ENCODE data around the gene HOXA3. TPM values are rescaled to one million over a fixed set of nuclear protein-coding genes. Genes with fewer than 3 reads are reported as not detected.

Gene HOXA3
- total RNA-seq, 8 experiments from 2014 or later, result 1.4 to 38.6 (median 18.7) TPM

GRCh38 chr7:27145165-27145913 is 7.0 kb downstream of the HOXA3 start:
- 10 to 97% (median 79%) methylated on average over 1 to 22 of the region's 47 CpGs; no CpG with 5 or more reads in 4 of the 10 experiments for WGBS, 10 experiments
- Histone ChIP-seq H3K4me3 (peak overlapping the region in 3 of 5 donors; percentile 46 to 63 (median 47)), H3K4me1 (replicated peaks in 1 of 2) (peaks cover 5 to 31% of the 10 kb centered on the region in 2 donors), H3K27ac (peak overlapping the region; percentile 66 to 90)
- no peak for ATAC-seq (replicated peaks in 6 of 8)
- in situ Hi-C loops (cut with MboI; ENCODE audit: low pct_unique_long_range_greater_than_20kb in 2 of 9, low sequenced_read_pairs in 9 of 9, unreplicated experiment in 9 of 9), result loop anchor here in 2 of 9 experiments (10.0 kb wide), 1 partner anchor 291 kb away; no protein-coding TSS in a partner anchor

GRCh38 chr7:27144781-27145164 is 7.6 kb downstream of the HOXA3 start:
- ATAC-seq (replicated peaks in 6 of 8), result no peak
- H3K27ac ChIP-seq, result peak overlapping the region; percentile 66 to 90

GRCh38 chr7:27143950-27144780 is 8.2 kb downstream of the HOXA3 start:
- H3K4me1 ChIP-seq (replicated peaks in 1 of 2), result peaks cover 5 to 24% of the 10 kb centered on the region in 2 donors
- no peak for ATAC-seq (replicated peaks in 6 of 8)
- peak overlapping the region; percentile 46 to 81 (median 63) for H3K4me3 ChIP-seq
- in situ Hi-C loops (cut with MboI; ENCODE audit: low pct_unique_long_range_greater_than_20kb in 2 of 9, low sequenced_read_pairs in 9 of 9, unreplicated experiment in 9 of 9), result loop anchor here in 2 of 9 experiments (10.0 kb wide), 1 partner anchor 289 kb away; no protein-coding TSS in a partner anchor
- 4 to 96% (median 24%) methylated on average over 1 to 30 of the region's 40 CpGs; no CpG with 5 or more reads in 2 of the 10 experiments for WGBS, 10 experiments
- peak overlapping the region; percentile 66 to 90 for H3K27ac ChIP-seq

More at GRCh38 chr7:27144781-27145164, 7.6 kb downstream of the HOXA3 start:
- in situ Hi-C loops (cut with MboI; ENCODE audit: low pct_unique_long_range_greater_than_20kb in 2 of 9, low sequenced_read_pairs in 9 of 9, unreplicated experiment in 9 of 9), result loop anchor here in 2 of 9 experiments (10.0 kb wide), 1 partner anchor 290 kb away; no protein-coding TSS in a partner anchor
- 9 to 15% methylated on average over 4 to 6 of the region's 31 CpGs; no CpG with 5 or more reads in 8 of the 10 experiments for WGBS, 10 experiments
- H3K4me1 ChIP-seq (replicated peaks in 1 of 2), result peaks cover 5 to 28% of the 10 kb centered on the region in 2 donors
- H3K4me3 ChIP-seq, result peak overlapping the region; percentile 3 to 81 (median 47)

- in situ Hi-C loops (cut with MboI; ENCODE audit: low pct_unique_long_range_greater_than_20kb in 2 of 9, low sequenced_read_pairs in 9 of 9, unreplicated experiment in 9 of 9), result loop anchor here in 2 of 9 experiments (10.0 kb wide), 1 partner anchor 288 kb away; no protein-coding TSS in a partner anchor
- peak within 1 kb of the TSS; percentile 92 to 93 for H3K27ac ChIP-seq
- 0 to 89% (median 1%) methylated on average over 8 to 32 of the region's 86 CpGs; no CpG with 5 or more reads in 4 of the 10 experiments for WGBS, 10 experiments
- peaks cover 5 to 15% of the 10 kb centered on the region in 2 donors for H3K4me1 ChIP-seq (replicated peaks in 1 of 2)
- H3K4me3 ChIP-seq, result peak within 1 kb of the TSS; percentile 46 to 81 (median 63)
- ATAC-seq (replicated peaks in 6 of 8), result peak in 7 of 8 experiments; percentile 36 to 89 (median 81)
These were observed 9.1 kb downstream of the HOXA3 start, which contains the start of gene HOXA5 for GRCh38 chr7:27143023-27143949. Gene HOXA5, minus strand, starts transcription at chr7:27143681. Its CDS starts 74 bp downstream, at chr7:27143607.

- peaks cover 5 to 12% of the 10 kb centered on the region in 2 donors for H3K4me1 ChIP-seq (replicated peaks in 1 of 2)
- 0 to 100% (median 26%) methylated on average over 2 to 28 of the region's 29 CpGs; no CpG with 5 or more reads in 4 of the 10 experiments for WGBS, 10 experiments
- H3K4me3 ChIP-seq, result peak overlapping the region; percentile 46 to 81 (median 63)
- H3K27ac ChIP-seq, result peak overlapping the region; percentile 92 to 93
- in situ Hi-C loops (cut with MboI; ENCODE audit: low pct_unique_long_range_greater_than_20kb in 2 of 9, low sequenced_read_pairs in 9 of 9, unreplicated experiment in 9 of 9), result loop anchor here in 2 of 9 experiments (10.0 kb wide), 1 partner anchor 288 kb away; no protein-coding TSS in a partner anchor
- peak in 1 of 8 experiments; percentile 8 for ATAC-seq (replicated peaks in 6 of 8)
These were observed 9.8 kb downstream of the HOXA3 start for GRCh38 chr7:27142580-27143022.

GRCh38 chr7:27141923-27142579 is 10.3 kb downstream of the HOXA3 start:
- ATAC-seq (replicated peaks in 6 of 8), result no peak
- H3K4me3 ChIP-seq, result peak overlapping the region; percentile 46 to 81 (median 63)
- H3K27ac ChIP-seq, result peak overlapping the region; percentile 92 to 93
- whole genome bisulfite sequencing, 10 experiments, result 0 to 98% (median 42%) methylated on average over 1 to 18 of the region's 30 CpGs; no CpG with 5 or more reads in 4 of the 10 experiments
- peaks cover 5 to 12% of the 10 kb centered on the region in 2 donors for H3K4me1 ChIP-seq (replicated peaks in 1 of 2)
- in situ Hi-C loops (cut with MboI; ENCODE audit: low pct_unique_long_range_greater_than_20kb in 2 of 9, low sequenced_read_pairs in 9 of 9, unreplicated experiment in 9 of 9), result loop anchor here in 2 of 9 experiments (10.0 kb wide), 1 partner anchor 287 kb away; no protein-coding TSS in a partner anchor

- 0 to 100% (median 14%) methylated on average over 3 to 18 of the region's 18 CpGs for WGBS, 10 experiments
These were observed 11.1 kb downstream of the HOXA3 start for GRCh38 chr7:27141137-27141922.

GRCh38 chr7:27140126-27140857 is 12.1 kb downstream of the HOXA3 start:
- ATAC-seq (replicated peaks in 6 of 8), result no peak
- H3K4me3 ChIP-seq, result peak overlapping the region; percentile 46 to 81 (median 63)
- in situ Hi-C loops (cut with MboI; ENCODE audit: low pct_unique_long_range_greater_than_20kb in 2 of 9, low sequenced_read_pairs in 9 of 9, unreplicated experiment in 9 of 9), result loop anchor here in 2 of 9 experiments (10.0 kb wide), 1 partner anchor 285 kb away; no protein-coding TSS in a partner anchor
- peak overlapping the region; percentile 92 to 93 for H3K27ac ChIP-seq
- H3K4me1 ChIP-seq (replicated peaks in 1 of 2), result peaks cover 6 to 21% of the 10 kb centered on the region in 2 donors
- 0 to 96% (median 10%) methylated on average over 2 to 12 of the region's 15 CpGs for WGBS, 10 experiments

More at GRCh38 chr7:27141137-27141922, 11.1 kb downstream of the HOXA3 start:
- in situ Hi-C loops (cut with MboI; ENCODE audit: low pct_unique_long_range_greater_than_20kb in 2 of 9, low sequenced_read_pairs in 9 of 9, unreplicated experiment in 9 of 9), result loop anchor here in 2 of 9 experiments (10.0 kb wide), 1 partner anchor 287 kb away; no protein-coding TSS in a partner anchor
- peak overlapping the region; percentile 92 to 93 for H3K27ac ChIP-seq
- H3K4me3 ChIP-seq, result peak overlapping the region; percentile 46 to 81 (median 63)
- peaks cover 5 to 12% of the 10 kb centered on the region in 2 donors for H3K4me1 ChIP-seq (replicated peaks in 1 of 2)
- no peak for ATAC-seq (replicated peaks in 6 of 8)

GRCh38 chr7:27139334-27140125 is 12.9 kb downstream of the HOXA3 start:
- no peak for ATAC-seq (replicated peaks in 6 of 8)
- peak overlapping the region; percentile 92 to 93 for H3K27ac ChIP-seq
- 0 to 89% (median 17%) methylated on average over 1 to 13 of the region's 53 CpGs; no CpG with 5 or more reads in 5 of the 10 experiments for WGBS, 10 experiments
- H3K4me3 ChIP-seq, result peak overlapping the region; percentile 46 to 81 (median 63)
- in situ Hi-C loops (cut with MboI; ENCODE audit: low pct_unique_long_range_greater_than_20kb in 2 of 9, low sequenced_read_pairs in 9 of 9, unreplicated experiment in 9 of 9), result loop anchor here in 2 of 9 experiments (10.0 kb wide), 1 partner anchor 285 kb away; no protein-coding TSS in a partner anchor
- H3K4me1 ChIP-seq (replicated peaks in 1 of 2), result peaks cover 13 to 22% of the 10 kb centered on the region in 2 donors

Data from motor neuron (in vitro differentiated cells).